Measurements from ENCODE around the gene LTBP3. TPM values are rescaled to one million over a fixed set of nuclear protein-coding genes. Genes with fewer than 3 reads are reported as not detected.
"Not testable (repeated sequence)": the region's sequence is repeated elsewhere in the genome, so short reads cannot be mapped to it uniquely, and the experiment has no call there.

The LTBP3 gene
- total RNA-seq, 1 donor from 2014 or later: 17.5 TPM

- not testable (repeated sequence) for DNase-seq (ENCODE audit: low spot score in 2 of 2); FAIRE-seq
These were observed 36.2 kb downstream of the LTBP3 start for GRCh38 chr11:65521777-65522521.

DNA sequence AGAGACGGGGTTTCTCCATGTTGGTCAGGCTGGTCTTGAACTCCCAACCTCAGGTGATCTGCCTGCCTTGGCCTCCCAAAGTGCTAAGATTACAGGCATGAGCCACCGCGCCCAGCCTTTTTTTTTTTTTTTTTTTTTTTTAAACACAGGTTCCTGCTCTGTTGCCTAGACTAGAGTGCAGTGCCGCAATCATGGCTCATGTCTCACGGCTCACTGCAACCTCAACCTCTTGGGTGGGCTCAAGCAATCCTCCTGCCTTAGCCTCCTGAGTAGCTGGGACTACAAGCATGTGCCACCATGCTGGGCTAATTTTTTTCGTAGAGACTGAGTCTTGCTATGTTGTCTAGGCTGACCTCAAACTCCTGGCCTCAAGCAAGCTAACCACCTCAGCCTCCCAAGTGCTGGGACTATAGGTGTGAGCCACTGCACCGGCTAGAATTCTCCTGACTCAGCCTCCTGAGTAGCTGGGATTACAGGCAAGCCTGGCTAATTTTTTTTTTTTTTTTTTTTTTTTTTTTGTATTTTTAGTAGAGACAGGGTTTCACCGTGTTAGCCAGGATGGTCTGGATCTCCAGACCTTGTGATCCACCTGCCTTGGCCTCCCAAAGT lies 39.1 kb downstream of the LTBP3 start:
- not testable (repeated sequence) for FAIRE-seq; DNase-seq (ENCODE audit: low spot score in 2 of 2)

DNA sequence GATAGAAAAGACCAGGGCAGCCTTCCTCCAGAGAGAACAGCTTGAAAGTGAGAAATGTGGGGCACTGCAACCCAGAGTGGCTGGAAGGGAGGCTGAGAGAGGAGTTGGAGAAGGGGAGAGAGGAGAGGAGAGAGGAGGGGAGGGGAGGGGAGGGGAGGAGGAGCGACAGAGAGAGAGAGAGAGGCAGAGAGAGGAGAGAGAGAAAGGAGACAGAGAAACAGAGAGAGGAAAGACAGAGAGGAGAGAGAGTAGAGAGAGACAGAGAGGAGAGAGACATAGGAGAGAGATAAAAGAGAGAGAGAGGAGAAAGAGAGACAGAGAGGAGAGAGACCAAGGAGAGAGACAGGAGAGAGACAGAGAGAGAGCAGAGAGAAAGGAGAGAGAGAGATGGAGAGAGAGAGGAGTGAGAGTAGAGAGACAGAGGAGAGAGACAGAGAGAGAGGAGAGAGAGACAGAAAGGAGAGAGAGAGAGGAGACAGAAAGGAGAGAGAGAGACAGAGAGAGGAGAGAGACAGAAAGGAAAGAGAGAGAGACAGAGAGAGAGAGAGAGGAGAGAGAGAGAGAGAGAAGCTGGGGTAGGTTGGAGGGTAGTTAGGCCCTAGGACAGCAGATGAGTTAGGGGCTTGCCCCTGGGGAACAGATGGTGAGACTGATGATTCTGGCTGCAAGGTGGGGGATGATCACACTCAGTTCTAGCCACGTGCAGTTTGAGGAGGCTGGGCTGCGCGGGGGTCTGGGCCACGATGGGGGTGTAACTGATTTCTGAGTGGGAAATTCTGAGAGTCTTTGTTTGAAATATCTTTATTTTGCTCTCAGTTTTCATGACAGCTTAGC lies 41.8 kb downstream of the LTBP3 start:
- DNase-seq (ENCODE audit: low spot score in 2 of 2): no peak
- no peak for FAIRE-seq

- DNase-seq (ENCODE audit: low spot score in 2 of 2); FAIRE-seq: not testable (repeated sequence)
These were observed 45.8 kb downstream of the LTBP3 start for GRCh38 chr11:65512311-65512710.

- no peak for DNase-seq (ENCODE audit: low spot score in 2 of 2)
- FAIRE-seq: no peak
These were observed 51.2 kb downstream of the LTBP3 start for GRCh38 chr11:65506772-65507505.

DNA sequence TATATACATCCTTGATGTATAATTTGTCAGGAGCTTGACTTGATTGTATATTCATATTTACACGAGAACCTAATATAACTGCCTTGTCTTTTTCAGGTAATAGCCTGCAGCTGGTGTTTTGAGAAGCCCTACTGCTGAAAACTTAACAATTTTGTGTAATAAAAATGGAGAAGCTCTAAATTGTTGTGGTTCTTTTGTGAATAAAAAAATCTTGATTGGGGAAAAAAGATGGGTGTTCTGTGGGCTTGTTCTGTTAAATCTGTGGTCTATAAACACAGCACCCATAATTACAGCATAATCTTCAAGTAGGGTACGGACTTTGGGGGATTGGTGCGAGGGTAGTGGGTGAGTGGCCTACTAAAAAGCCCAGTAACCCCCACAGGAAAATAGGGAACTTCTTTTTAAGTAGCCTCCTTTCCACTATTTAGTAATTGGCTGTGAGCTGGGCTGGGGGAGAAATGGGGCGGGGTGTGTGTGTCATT lies 51.8 kb downstream of the LTBP3 start:
- FAIRE-seq (no peak), DNase-seq (ENCODE audit: low spot score in 2 of 2) (no peak)

DNA sequence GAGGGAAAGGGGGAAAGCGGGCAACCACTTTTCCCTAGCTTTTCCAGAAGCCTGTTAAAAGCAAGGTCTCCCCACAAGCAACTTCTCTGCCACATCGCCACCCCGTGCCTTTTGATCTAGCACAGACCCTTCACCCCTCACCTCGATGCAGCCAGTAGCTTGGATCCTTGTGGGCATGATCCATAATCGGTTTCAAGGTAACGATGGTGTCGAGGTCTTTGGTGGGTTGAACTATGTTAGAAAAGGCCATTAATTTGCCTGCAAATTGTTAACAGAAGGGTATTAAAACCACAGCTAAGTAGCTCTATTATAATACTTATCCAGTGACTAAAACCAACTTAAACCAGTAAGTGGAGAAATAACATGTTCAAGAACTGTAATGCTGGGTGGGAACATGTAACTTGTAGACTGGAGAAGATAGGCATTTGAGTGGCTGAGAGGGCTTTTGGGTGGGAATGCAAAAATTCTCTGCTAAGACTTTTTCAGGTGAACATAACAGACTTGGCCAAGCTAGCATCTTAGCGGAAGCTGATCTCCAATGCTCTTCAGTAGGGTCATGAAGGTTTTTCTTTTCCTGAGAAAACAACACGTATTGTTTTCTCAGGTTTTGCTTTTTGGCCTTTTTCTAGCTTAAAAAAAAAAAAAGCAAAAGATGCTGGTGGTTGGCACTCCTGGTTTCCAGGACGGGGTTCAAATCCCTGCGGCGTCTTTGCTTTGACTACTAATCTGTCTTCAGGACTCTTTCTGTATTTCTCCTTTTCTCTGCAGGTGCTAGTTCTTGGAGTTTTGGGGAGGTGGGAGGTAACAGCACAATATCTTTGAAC lies 52.5 kb downstream of the LTBP3 start:
- no peak for DNase-seq (ENCODE audit: low spot score in 2 of 2)
- FAIRE-seq: no peak

GRCh38 chr11:65504674-65505465 lies 53.3 kb downstream of the LTBP3 start:
- no peak for DNase-seq (ENCODE audit: low spot score in 2 of 2)
- FAIRE-seq: no peak

DNA sequence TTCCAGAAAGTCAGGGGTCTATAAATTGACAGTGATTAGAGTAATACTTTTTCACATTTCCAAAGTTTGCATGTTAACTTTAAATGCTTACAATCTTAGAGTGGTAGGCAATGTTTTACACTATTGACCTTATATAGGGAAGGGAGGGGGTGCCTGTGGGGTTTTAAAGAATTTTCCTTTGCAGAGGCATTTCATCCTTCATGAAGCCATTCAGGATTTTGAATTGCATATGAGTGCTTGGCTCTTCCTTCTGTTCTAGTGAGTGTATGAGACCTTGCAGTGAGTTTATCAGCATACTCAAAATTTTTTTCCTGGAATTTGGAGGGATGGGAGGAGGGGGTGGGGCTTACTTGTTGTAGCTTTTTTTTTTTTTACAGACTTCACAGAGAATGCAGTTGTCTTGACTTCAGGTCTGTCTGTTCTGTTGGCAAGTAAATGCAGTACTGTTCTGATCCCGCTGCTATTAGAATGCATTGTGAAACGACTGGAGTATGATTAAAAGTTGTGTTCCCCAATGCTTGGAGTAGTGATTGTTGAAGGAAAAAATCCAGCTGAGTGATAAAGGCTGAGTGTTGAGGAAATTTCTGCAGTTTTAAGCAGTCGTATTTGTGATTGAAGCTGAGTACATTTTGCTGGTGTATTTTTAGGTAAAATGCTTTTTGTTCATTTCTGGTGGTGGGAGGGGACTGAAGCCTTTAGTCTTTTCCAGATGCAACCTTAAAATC lies 54.0 kb downstream of the LTBP3 start:
- DNase-seq (ENCODE audit: low spot score in 2 of 2) (no peak), FAIRE-seq (no peak)

GRCh38 chr11:65503368-65503948 lies 54.7 kb downstream of the LTBP3 start:
- FAIRE-seq (no peak), DNase-seq (ENCODE audit: low spot score in 2 of 2) (no peak)

- FAIRE-seq (no peak), DNase-seq (ENCODE audit: low spot score in 2 of 2) (no peak)
These were observed 55.4 kb downstream of the LTBP3 start for GRCh38 chr11:65502555-65503367.

GRCh38 chr11:65502274-65502554 lies 55.9 kb downstream of the LTBP3 start:
- DNase-seq (ENCODE audit: low spot score in 2 of 2): no peak
- FAIRE-seq: no peak

GRCh38 chr11:65501472-65502273 lies 56.5 kb downstream of the LTBP3 start:
- DNase-seq (ENCODE audit: low spot score in 2 of 2) (no peak), FAIRE-seq (no peak)

GRCh38 chr11:65501186-65501471 lies 57.0 kb downstream of the LTBP3 start:
- FAIRE-seq: no peak
- DNase-seq (ENCODE audit: low spot score in 2 of 2): no peak

- DNase-seq (ENCODE audit: low spot score in 2 of 2): no peak
- FAIRE-seq: no peak
These were observed 57.6 kb downstream of the LTBP3 start for GRCh38 chr11:65500387-65501185.
